ENCODE results near the gene IGF2BP2. TPM values are rescaled to one million over a fixed set of nuclear protein-coding genes. Genes with fewer than 3 reads are reported as not detected.
A peak's percentile ranks its signal among the peaks of the same experiment; 100 is the strongest.

The IGF2BP2 gene
- total RNA-seq, 1 donor from 2014 or later = 9.8 TPM

GRCh38 chr3:185713015-185713414 lies 111.8 kb downstream of the IGF2BP2 start:
- Histone ChIP-seq H3K27me3 (no peaks in the 10 kb centered on the region), H3K4me1 (peaks cover 27% of the 10 kb centered on the region), H3K27ac (no peak overlapping the region), H3K4me3 (no peak overlapping the region), H3K36me3 (no peaks in the 10 kb centered on the region), H3K9me3 (no peaks in the 10 kb centered on the region)
- intact Hi-C loops (cut with DNase I) = no loop called here
- DNase-seq (ENCODE audit: extremely low spot score in 2 of 2) = peak in 1 of 2 donors; percentile 8
- TF ChIP-seq POLR2AphosphoS5 (IDR thresholded peaks at IDR 0.05; ENCODE audit: insufficient read depth in 1 of 2, low read depth in 1 of 2) (no peak), CTCF (IDR thresholded peaks at IDR 0.05) (no peak), POLR2A (IDR thresholded peaks at IDR 0.05) (no peak)

GRCh38 chr3:185712337-185712736 lies 112.5 kb downstream of the IGF2BP2 start:
- TF ChIP-seq POLR2AphosphoS5 (IDR thresholded peaks at IDR 0.05; ENCODE audit: insufficient read depth in 1 of 2, low read depth in 1 of 2) (no peak), POLR2A (IDR thresholded peaks at IDR 0.05) (no peak), CTCF (IDR thresholded peaks at IDR 0.05) (no peak)
- Histone ChIP-seq H3K4me3 (no peak overlapping the region), H3K4me1 (peaks cover 23% of the 10 kb centered on the region), H3K9me3 (no peaks in the 10 kb centered on the region), H3K27me3 (no peaks in the 10 kb centered on the region), H3K36me3 (no peaks in the 10 kb centered on the region), H3K27ac (no peak overlapping the region)
- DNase-seq (ENCODE audit: extremely low spot score in 2 of 2) = no peak
- intact Hi-C loops (cut with DNase I) = no loop called here

GRCh38 chr3:185711255-185711870 lies 113.5 kb downstream of the IGF2BP2 start:
- H3K4me1 ChIP-seq = peaks cover 13% of the 10 kb centered on the region
- no peaks in the 10 kb centered on the region for H3K9me3 ChIP-seq
- no peaks in the 10 kb centered on the region for H3K27me3 ChIP-seq
- intact Hi-C loops (cut with DNase I) = no loop called here
- no peak for DNase-seq (ENCODE audit: extremely low spot score in 2 of 2)
- no peak overlapping the region for H3K27ac ChIP-seq
- no peaks in the 10 kb centered on the region for H3K36me3 ChIP-seq
- TF ChIP-seq CTCF (IDR thresholded peaks at IDR 0.05) = no peak
- TF ChIP-seq POLR2A (IDR thresholded peaks at IDR 0.05) = no peak
- no peak for TF ChIP-seq POLR2AphosphoS5 (IDR thresholded peaks at IDR 0.05; ENCODE audit: insufficient read depth in 1 of 2, low read depth in 1 of 2)
- H3K4me3 ChIP-seq = no peak overlapping the region

GRCh38 chr3:185709251-185709955 lies 115.4 kb downstream of the IGF2BP2 start:
- no peak for TF ChIP-seq POLR2A (IDR thresholded peaks at IDR 0.05)
- H3K4me1 ChIP-seq = peaks cover 8% of the 10 kb centered on the region
- no peaks in the 10 kb centered on the region for H3K9me3 ChIP-seq
- H3K4me3 ChIP-seq = no peak overlapping the region
- H3K36me3 ChIP-seq = no peaks in the 10 kb centered on the region
- no peak overlapping the region for H3K27ac ChIP-seq
- no peaks in the 10 kb centered on the region for H3K27me3 ChIP-seq
- peak in 1 of 2 donors; percentile 29 for DNase-seq (ENCODE audit: extremely low spot score in 2 of 2)
- intact Hi-C loops (cut with DNase I) = no loop called here

- no peak overlapping the region for H3K27ac ChIP-seq
- peaks cover 8% of the 10 kb centered on the region for H3K4me1 ChIP-seq
- no peaks in the 10 kb centered on the region for H3K9me3 ChIP-seq
- intact Hi-C loops (cut with DNase I) = no loop called here
- no peaks in the 10 kb centered on the region for H3K36me3 ChIP-seq
- H3K4me3 ChIP-seq = no peak overlapping the region
- H3K27me3 ChIP-seq = no peaks in the 10 kb centered on the region
- TF ChIP-seq POLR2A (IDR thresholded peaks at IDR 0.05) (no peak), CTCF (IDR thresholded peaks at IDR 0.05) (no peak), POLR2AphosphoS5 (IDR thresholded peaks at IDR 0.05; ENCODE audit: insufficient read depth in 1 of 2, low read depth in 1 of 2) (no peak)
- DNase-seq (ENCODE audit: extremely low spot score in 2 of 2) = no peak
Measured at GRCh38 chr3:185708392-185708791, 116.5 kb downstream of the IGF2BP2 start.
